Activated T-helper 1 cell treated with anti-CD3 and anti-CD28 coated beads, Interleukin-2, amount 50 U/mL, for 16 hours (primary cell): ENCODE data around the gene TGFB1I1.
"Not testable (repeated sequence)": the region's sequence is repeated elsewhere in the genome, so short reads cannot be mapped to it uniquely, and the experiment has no call there.

Source experiments
- DNase-seq, 2 donors: peaks; one replicate each; pipeline ENCODE4 v3.0.0-alpha.2; 2020; ENCODE audit warnings: low read depth in 1 of 2, low spot score in 1 of 2

TGFB1I1 gene

DNA sequence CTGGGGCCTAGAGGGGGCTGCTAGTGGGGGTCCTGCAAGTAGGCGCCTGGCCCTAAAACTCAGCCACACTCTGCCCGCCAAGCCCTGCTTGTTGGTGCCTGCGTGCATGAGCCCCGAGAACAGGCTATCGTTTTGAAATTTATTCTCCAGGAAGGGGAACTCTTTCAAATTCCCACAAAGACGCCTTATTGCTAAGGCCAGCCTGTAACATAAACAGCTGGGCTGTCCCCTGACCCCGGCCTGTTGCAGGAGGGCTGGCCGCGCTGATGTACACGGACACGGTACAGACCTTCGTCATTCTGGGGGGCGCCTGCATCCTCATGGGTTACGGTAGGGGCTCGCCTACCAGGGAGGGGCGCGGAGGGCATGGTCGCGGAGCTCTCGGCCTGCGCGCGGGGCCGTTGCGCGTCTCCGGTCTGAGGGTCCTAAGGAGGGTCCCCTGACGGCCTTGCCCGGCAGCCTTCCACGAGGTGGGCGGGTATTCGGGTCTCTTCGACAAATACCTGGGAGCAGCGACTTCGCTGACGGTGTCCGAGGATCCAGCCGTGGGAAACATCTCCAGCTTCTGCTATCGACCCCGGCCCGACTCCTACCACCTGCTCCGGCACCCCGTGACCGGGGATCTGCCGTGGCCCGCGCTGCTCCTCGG lies 15.2 kb downstream of the TGFB1I1 start:
- no peak for DNase-seq

DNA sequence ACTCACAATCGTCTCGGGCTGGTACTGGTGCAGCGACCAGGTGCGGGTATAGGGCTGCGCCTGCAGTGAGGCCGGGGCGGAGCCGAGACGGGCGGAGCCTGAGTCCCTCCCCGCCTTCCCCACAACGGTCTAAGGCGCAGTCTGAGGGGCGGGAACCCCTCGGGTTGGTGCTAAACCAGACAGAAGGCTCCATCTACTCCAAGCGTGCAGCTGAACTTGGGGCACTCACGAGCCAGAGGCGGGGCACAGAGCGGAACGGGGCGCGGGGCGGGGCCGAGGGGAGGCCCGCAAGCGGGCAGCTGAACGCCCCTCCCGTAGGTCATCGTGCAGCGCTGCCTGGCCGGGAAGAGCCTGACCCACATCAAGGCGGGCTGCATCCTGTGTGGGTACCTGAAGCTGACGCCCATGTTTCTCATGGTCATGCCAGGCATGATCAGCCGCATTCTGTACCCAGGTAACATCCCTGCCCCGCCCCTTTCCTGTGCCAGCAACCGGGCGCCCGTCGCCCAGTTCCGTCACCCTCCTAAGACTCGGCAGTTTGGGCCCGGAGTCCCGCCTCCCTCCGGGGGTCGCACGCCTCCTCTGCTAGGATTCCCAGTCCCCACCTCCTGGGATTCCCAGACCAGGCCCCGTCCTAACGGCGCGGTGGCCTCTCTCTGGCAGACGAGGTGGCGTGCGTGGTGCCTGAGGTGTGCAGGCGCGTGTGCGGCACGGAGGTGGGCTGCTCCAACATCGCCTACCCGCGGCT lies 15.9 kb downstream of the TGFB1I1 start:
- DNase-seq = peak; percentile 46 to 62

- DNase-seq = no peak
Measured at GRCh38 chr16:31488468-31489297, 16.7 kb downstream of the TGFB1I1 start.

GRCh38 chr16:31489298-31489564 lies 17.3 kb downstream of the TGFB1I1 start:
- DNase-seq = no peak

GRCh38 chr16:31489616-31490584 lies 17.9 kb downstream of the TGFB1I1 start:
- DNase-seq = no peak

DNA sequence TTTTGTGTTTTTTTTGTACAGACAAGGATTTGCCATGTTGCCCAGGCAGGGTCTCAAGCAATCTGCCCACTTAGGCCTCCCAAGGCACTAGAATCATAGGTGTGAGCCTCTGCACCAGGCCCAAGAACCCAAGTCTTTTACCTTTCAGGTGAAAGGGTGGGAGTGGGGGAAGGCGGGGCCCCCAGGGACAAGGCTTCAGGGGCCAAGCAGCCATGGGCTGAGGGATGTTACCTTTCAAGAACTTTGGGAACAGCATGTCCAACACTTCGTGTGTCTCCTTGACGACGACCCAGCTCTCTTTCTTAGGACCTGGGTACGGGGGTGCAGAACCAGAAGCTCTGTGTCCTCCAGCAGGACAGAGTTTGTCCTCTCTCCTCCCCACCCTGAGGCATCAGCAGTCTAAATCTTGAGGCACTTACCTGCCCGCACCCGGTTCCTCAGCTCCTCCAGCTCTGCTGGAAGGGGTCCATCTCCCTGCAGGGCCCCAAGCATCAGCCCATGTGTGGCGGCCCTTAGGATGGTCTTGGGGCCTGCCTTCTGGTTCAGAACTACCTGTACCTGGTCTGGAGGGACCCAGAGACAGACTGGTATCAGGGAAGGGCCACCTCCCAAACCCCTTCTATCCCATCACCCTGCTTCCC lies 19.9 kb downstream of the TGFB1I1 start:
- no peak for DNase-seq

- DNase-seq = no peak
Measured at GRCh38 chr16:31493506-31494125, 21.7 kb downstream of the TGFB1I1 start.

- no peak for DNase-seq
Measured at GRCh38 chr16:31496670-31497069, 24.7 kb downstream of the TGFB1I1 start.

DNA sequence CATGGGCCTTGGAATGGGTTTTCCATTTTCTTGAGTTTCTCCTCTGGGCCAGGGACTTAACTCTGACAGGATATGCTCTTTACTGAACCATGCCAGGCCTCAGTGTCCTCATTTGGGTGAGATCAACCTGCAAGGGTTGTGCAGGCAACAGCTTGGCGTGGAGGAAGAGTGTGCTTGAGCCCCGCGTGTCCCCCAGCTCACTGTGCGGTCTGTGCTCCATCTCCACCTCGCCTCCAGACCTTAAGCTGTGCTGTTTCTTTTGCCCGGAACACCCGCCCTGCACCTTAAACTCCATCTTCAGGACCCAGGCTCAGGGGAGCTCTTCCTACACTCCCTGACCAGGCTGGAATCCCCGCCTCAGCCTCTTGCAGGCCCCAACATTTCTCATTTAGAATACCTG lies 26.5 kb downstream of the TGFB1I1 start:
- no peak for DNase-seq

- DNase-seq = no peak
Measured at GRCh38 chr16:31499928-31500327, 28.0 kb downstream of the TGFB1I1 start.

DNA sequence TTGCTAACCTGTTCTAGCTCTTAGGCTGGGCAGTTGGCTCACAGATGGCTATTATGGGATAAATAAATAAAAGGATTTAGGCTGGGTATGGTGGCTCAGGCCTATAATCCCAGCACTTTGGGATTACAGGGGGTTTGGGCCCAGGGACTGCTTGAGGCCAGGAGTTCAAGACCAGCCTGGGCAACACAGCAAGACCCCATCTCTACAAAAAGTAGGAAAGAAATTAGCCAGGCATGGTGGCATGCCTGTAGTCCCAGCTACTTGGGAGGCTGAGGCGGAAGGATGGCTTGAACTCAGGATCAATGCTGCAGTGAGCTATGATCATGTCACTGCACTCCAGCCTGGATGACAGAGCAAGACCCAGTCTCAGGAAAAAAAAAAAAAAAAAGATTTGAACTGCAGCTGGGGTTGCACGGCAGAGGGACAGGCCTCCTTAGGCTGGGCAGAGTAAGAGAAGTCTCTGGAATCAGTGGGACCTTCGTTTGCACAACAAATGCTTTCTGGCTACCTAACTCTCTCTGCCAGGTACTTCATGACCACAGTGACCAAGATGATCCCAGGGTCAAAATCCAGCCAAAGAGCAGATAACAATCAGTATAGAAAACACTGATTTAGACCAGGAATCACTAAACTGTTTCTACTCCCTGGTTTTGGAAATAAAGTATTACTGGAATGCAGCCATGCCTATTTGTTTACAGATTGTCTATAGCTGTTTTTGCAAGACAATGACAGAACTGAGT lies 29.4 kb downstream of the TGFB1I1 start:
- no peak for DNase-seq

GRCh38 chr16:31501966-31502348 lies 30.0 kb downstream of the TGFB1I1 start:
- no peak for DNase-seq

- no peak for DNase-seq
Measured at GRCh38 chr16:31502981-31503380, 31.0 kb downstream of the TGFB1I1 start.

- not testable (repeated sequence) for DNase-seq
Measured at GRCh38 chr16:31503555-31503954, 31.6 kb downstream of the TGFB1I1 start.

DNA sequence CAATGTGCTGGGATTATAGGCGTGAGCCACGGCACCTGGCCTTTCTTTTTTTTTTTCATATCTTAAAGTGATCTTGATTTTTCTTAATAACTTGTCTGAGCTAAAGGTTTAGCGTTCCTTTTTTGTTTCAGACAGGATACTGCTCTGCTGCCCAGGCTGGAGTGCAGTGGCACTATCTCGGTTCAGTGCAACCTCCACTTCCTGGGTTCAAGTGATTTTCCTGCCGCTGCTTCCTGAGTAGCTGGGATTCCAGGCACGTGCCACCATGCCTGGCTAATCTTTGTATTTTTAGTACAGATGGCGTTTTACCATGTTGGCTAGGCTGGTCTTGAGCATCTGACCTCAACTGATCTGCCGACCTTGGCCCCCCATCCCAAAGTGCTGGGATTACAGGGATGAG lies 32.2 kb downstream of the TGFB1I1 start:
- DNase-seq = no peak

- DNase-seq = no peak
Measured at GRCh38 chr16:31505483-31505882, 33.5 kb downstream of the TGFB1I1 start.

DNA sequence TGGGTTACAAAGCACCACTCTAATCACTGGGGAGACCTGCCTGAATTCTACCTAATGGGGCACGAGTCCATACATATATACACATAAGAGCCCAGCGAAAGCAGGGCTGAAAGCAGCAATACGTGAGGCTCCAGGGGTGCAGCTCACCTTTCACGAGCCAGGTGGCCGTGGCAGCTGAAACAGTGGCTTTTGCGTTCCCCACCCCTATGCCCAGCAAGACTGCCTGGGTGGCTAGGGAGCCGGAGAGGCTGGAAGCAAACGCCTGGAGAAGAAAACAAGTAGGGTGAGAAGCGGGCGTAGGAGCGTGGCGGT lies 35.6 kb downstream of the TGFB1I1 start:
- no peak for DNase-seq

GRCh38 chr16:31507929-31508705 lies 36.2 kb downstream of the TGFB1I1 start, which contains the start of gene RUSF1:
Gene RUSF1 (minus strand): TSS chr16:31508391. CDS start chr16:31508373, 18 bp downstream.
- peak; percentile 65 to 70 for DNase-seq

DNA sequence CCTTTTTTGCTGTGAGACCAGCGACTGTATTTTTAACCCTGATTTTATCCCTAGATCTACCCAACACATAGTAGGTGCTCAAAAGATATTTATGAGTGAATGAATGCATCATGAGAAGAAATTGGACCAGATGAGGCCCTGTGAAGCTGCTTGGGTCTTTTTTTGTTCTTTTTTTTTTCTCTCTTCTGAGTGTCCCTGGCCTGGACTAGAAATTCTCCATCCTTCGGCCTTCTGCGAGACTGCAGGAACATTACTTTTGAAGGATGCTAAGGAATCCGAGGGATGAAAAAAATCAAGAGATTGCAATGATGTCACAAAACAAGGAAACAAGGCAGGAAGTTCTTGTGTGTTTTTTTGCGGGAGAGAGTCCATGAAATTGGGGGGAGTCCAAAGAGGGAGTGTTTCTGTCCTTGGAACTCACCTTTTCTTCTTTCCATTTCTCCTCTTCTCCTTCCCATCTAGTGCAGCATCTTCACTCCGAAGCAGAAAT lies 36.8 kb downstream of the TGFB1I1 start:
- no peak for DNase-seq
